ENCODE data around the gene PCSK5.
"Not testable (repeated sequence)": the region's sequence is repeated elsewhere in the genome, so short reads cannot be mapped to it uniquely, and the experiment has no call there.

Gene PCSK5

GRCh38 chr9:76355886-76356285, 465.4 kb downstream of the PCSK5 start:
- TF ChIP-seq, protein P1, sequence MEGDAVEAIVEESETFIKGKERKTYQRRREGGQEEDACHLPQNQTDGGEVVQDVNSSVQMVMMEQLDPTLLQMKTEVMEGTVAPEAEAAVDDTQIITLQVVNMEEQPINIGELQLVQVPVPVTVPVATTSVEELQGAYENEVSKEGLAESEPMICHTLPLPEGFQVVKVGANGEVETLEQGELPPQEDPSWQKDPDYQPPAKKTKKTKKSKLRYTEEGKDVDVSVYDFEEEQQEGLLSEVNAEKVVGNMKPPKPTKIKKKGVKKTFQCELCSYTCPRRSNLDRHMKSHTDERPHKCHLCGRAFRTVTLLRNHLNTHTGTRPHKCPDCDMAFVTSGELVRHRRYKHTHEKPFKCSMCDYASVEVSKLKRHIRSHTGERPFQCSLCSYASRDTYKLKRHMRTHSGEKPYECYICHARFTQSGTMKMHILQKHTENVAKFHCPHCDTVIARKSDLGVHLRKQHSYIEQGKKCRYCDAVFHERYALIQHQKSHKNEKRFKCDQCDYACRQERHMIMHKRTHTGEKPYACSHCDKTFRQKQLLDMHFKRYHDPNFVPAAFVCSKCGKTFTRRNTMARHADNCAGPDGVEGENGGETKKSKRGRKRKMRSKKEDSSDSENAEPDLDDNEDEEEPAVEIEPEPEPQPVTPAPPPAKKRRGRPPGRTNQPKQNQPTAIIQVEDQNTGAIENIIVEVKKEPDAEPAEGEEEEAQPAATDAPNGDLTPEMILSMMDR (IDR thresholded peaks at IDR 0.05; ENCODE audit: extremely low read depth, missing control alignments): no peak
- no peak for DNase-seq (ENCODE audit: low spot score)

DNA sequence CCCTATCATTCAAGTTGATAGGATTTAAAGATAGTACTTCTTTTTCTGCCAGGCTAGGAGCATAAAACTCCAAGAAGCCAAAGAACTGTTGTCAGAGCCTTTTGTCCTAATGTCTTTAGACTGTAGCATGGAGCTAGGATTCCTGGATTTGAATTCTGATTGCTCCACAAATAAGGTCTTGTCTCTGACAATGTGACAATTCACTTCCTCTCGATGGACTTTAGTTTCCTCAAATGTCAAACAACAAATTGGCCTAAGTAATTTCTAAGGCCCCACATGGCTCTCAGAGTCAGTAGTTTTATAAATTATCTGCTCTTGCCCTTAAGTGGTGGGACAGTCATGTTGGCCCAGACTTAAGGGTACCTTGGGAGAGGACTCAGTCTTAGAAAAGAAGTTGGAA, 467.1 kb downstream of the PCSK5 start:
- DNase-seq (ENCODE audit: low spot score): no peak
- TF ChIP-seq, protein P1 (IDR thresholded peaks at IDR 0.05; ENCODE audit: extremely low read depth, missing control alignments): no peak

GRCh38 chr9:76358628-76359280, 468.3 kb downstream of the PCSK5 start:
- TF ChIP-seq, protein P1 (IDR thresholded peaks at IDR 0.05; ENCODE audit: extremely low read depth, missing control alignments): no peak
- no peak for DNase-seq (ENCODE audit: low spot score)

DNA sequence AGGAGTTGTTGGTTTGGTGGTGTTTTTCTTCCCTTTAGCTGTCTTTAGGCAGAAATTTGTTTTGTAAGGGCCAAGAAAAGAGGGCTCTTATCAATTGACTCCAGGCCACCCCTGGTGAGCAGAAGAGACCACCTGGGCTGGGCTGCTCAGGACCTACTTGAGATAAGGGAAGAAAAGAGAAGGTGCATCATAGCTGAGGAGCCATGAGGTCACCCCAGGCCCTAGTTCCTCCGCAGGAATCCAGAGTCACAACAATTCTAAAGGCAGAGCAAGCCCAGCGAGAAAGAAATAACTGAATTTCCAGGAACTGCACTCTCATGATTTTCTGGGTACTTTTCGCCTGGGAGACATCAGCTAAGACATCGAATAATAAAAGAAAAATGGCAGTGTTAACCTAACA, 468.9 kb downstream of the PCSK5 start:
- no peak for DNase-seq (ENCODE audit: low spot score)
- TF ChIP-seq, protein P1 (IDR thresholded peaks at IDR 0.05; ENCODE audit: extremely low read depth, missing control alignments): no peak

GRCh38 chr9:76359766-76360165, 469.3 kb downstream of the PCSK5 start:
- TF ChIP-seq, protein P1 (IDR thresholded peaks at IDR 0.05; ENCODE audit: extremely low read depth, missing control alignments): no peak
- DNase-seq (ENCODE audit: low spot score): no peak

DNA sequence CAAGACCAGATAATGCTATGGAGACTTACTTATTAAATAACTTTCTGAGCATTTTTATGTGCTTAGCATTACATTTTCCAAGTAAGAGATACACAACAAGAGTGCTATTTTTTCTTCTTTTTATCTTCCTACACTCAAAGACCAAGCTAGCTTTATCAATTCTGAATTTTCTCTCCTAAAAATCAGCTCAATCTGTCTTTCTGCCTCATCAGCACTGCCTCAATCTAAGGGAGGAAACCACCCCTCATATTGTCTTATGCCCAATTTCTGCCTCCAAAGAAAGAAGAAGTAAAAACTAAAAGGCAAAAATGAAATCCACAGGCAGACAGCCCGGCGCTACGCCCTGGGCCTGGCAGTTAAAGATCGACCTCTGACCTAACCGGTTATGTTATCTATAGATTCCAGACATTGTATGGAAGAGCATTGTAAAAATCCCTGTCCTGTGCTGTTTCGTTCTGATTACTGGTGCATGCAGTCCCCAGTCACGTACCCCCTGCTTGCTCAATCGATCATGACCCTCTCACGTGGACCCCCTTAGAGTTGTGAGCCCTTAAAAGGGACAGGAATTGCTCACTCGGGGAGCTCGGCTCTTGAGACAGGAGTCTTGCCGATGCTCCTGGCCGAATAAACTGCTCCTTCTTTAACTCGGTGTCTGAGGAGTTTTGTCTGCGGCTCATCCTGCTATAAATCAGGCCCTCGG, 472.0 kb downstream of the PCSK5 start:
- not testable (repeated sequence) for DNase-seq (ENCODE audit: low spot score)

DNA sequence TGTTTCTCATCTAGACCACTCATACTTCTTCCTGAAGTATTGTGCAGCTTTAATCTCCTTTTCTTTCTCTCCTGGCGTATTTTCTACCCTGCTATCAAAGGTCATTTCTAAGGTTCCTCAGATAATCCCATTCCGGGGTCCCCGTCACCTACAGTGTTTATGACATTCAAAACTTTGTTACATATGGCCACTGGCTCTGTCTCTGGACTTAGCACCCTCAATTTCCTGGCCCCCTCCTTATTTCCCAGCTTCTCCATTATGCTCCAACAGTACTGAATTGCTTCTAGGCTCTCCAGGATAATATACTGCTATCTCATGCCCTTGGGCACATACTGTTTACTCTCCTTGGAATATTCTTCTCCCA, 472.5 kb downstream of the PCSK5 start:
- TF ChIP-seq, protein P1 (IDR thresholded peaks at IDR 0.05; ENCODE audit: extremely low read depth, missing control alignments): no peak
- no peak for DNase-seq (ENCODE audit: low spot score)

DNA sequence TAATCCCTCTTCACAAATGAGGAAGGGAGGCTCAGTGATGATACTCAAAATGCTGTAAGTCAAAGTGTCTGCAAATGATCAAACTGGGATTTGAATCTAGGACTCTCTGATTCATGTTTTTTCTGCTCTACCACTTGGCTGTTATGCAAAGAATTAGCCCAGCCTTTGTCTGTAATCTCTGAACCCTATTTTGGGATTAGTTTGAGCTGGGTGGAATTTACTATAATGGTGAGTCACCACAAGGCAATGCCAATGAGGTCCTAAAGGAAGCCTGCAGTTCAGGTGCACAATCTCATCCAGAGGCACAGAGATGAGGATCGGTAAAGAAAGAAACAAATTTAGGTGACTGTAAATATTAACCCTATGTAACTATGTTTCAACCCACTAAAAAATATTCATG, 474.6 kb downstream of the PCSK5 start:
- TF ChIP-seq, protein P1 (IDR thresholded peaks at IDR 0.05; ENCODE audit: extremely low read depth, missing control alignments): no peak
- no peak for DNase-seq (ENCODE audit: low spot score)

Data from GM20000 (cell line).